HG03575 (cell line): Measurements from ENCODE around the gene PREPL.

ENCODE experiments used
- ATAC-seq: cut with Tn5 transposase; IDR thresholded peaks from one replicate; pipeline ENCODE4 v1.9.1; 2021; ENCODE audit not compliant: unreplicated experiment, insufficient number of reproducible peaks, low FRiP score; ENCODE audit errors: extremely low read depth

The PREPL gene

DNA sequence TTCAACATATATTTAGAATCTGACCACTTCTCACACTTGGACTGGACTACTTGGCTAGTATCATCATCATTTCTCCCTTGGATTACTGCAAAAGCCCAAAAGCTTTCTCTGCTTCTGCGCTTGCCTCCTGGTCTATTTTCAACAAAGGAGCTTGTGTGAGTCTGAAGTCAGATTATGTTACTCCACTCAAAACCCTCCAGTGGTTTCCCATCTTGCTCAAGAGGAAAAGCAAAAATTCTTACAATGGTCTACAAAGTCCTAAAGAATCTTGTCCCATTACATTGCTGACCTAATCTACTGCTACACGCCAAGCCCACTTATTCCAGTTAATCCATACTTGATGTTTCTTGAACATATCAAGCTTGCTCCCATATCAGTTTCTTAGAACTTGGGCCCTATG, 9.6 kb downstream of the PREPL start:
- no peak for ATAC-seq

DNA sequence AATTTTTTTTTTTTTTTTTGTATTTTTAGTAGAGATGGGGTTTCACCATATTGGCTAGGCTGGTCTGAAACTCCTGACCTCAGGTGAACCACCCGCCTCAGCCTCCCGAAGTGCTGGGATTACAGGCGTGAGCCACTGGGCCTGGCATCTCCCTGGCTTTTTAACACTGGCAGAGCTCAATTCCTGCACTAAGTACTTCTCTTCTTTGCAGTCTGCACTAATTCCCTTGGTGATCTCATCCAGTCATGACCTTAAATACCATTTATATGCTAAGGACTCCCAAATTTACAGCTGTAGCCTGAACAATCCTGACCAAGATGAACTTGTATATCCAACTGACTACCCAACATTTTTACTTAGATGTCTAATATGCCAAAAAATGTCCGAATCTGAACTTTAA, 10.2 kb downstream of the PREPL start:
- ATAC-seq, result no peak

DNA sequence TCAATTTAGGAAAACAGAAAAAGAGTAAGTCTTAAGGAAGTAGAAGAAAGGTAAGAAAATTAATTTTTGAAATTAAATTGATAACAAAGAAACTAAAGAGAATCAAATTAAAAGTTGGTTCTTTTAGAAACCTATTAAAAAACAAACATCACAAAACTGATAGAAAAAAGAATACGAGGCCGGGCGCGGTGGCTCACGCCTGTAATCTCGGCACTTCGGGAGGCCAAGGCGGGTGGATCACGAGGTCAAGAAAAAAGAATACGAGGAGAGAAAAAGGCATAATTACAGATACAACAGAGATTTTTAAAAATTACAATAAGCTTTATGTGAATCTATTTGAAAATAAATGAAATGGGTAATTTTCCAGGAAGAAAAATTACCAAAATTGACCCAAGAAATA, 11.8 kb downstream of the PREPL start:
- no peak for ATAC-seq

DNA sequence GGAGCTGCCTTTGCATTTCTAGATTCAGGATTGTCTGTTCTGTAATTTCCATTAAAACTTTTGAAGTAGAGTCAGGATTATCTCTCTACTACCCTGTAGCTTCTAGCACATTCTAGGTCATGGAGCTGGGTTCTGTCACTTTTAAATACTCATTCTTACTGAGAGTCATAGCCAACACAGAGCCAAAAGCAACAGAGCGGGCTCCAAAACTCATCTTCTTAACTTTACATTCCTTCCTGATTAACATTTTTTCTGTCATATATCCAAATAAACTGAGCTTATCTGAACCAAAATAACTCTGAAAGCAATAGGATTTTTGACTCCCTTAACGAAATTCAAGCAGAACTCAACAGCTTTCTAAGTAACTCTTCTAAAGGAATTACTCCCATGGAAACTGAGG, 12.9 kb downstream of the PREPL start:
- ATAC-seq, result no peak

DNA sequence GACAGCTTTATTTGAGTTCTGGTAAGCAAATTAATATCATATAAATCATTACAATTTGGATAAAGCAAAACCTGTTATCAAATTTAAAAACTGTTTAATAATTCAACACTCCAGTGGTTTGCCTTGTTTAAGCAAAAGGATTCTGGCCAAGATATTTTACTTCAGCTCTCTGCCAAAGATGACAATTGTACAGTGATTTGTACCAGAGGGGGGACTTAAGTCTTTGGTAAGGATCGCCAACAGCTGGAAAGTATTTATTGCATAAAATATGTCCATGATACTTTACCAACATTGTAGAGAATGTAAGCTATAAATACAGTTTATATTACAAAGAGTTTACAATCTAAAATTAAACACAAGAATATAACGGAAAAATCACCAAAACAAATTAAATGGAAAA, 13.8 kb downstream of the PREPL start:
- ATAC-seq, result no peak

DNA sequence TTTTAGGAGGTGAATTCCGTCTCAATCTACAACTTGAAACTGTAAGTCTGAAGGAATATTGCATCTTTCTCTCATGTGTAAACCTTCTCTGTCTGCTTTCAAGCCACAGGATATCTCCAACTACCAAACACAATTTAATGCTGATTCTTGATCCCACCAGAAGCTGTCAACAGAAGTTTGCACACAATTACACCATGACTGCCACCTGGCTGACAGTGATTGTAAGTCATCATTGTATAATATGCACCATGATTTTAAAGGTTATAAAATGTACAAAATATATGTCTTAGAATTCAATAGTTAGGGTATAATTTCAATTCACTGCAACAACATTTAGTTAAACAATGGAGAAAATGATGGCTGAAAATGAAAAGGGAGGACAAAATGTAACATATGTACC, 18.4 kb downstream of the PREPL start:
- no peak for ATAC-seq

DNA sequence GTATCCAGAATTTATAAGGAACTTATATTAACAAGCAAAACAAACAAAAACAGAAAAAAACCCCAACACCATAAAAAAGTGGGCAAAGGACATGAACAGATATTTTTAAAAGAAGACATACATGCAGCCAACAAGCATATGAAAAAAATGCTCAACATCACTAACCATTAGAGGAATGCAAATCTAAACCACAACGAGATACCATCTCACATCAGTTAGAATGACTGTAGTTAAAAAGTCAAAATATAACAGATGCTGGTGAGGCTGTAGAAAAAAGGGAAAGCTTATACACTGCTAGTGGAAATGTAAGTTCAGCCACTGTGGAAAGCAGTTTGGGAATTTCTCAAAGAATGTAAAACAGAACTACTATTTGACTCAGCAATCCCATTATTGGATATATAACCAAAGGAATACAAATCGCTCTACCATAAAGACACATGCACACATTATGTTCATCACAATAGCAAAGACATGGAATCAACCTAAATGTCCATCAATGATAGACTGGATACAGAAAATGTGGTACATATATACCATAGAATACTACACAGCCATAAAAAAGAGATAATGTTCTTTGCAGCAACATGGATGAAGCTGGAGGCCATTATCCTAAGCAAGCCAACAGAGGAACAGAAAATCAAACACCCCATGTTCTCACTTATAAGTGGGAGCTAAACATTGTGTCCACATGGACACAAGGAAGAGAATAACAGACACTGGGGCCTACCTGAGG, 25.3 kb downstream of the PREPL start:
- ATAC-seq, result no peak

DNA sequence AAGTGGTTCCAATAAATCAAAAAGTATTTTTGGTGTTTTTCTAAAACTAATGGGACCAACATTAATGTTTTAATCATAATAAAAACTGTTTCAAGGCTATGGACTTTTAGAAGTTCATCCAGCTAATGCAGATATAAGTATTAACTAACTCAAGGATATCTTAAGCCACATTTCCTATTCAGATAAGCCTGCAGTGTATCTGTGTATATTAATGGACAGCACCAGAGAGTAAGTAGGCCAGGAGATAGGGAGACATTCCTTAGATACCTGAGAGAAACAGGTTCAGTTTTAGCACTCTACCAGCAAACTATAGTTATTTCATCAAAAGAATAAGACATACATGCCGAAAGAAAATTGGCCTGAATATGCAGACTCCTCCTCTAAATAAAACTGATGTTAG, 27.3 kb downstream of the PREPL start:
- no peak for ATAC-seq

DNA sequence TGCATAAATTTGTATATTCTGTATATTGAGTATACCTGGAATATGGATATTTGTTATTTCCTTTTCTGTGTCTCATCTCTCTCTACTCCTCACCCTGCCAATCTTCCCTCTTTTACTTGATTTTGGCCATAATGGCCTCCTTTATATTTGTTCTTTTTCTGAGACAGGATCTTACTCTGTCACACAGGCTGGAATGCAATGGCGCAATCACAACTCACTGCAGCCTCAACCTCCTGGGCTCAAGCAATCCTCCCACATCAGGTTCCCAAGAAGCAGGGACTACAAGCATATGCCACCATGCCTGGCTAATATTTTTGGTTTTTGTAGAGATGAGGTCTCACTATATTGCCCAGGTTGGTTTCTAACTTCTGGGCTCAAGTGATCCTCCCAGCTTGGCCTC, 30.5 kb downstream of the PREPL start:
- ATAC-seq, result no peak

DNA sequence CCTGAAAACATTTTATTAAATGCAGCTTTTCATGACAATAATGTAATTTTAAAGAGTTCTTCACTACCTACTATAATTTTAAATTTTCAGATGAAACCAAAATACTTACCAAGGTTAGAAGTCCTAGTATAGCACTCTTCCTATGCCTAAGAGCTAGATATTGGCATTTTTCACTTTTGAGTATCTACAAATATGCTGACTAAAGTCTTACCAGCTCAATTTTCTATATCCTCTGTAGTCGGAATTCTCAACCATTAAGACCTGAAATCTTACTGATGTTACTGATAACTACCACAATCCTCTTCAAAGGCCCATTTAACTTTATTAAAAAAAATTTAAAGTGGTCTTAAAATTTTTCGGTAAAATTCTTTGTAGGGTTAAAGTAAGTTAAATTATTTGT, 32.0 kb downstream of the PREPL start:
- no peak for ATAC-seq

DNA sequence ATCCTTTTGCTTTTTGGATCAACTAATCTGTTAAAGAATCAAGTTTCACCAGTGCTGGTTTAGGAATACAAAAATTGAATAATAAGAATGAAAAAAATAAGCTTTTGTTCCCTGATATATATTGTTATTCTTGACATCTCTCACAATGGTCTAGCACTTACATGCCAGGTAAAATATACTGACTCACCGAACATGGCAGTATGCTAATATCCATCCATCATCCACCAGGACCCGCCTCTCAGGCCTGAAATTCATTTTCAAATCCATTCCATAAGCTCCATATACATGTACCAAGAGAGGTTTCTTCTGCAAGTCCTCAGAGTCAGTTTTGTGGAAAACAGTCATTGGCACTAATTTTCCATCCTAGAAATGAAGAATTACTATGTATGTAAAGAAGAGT, 32.5 kb downstream of the PREPL start:
- ATAC-seq, result no peak

DNA sequence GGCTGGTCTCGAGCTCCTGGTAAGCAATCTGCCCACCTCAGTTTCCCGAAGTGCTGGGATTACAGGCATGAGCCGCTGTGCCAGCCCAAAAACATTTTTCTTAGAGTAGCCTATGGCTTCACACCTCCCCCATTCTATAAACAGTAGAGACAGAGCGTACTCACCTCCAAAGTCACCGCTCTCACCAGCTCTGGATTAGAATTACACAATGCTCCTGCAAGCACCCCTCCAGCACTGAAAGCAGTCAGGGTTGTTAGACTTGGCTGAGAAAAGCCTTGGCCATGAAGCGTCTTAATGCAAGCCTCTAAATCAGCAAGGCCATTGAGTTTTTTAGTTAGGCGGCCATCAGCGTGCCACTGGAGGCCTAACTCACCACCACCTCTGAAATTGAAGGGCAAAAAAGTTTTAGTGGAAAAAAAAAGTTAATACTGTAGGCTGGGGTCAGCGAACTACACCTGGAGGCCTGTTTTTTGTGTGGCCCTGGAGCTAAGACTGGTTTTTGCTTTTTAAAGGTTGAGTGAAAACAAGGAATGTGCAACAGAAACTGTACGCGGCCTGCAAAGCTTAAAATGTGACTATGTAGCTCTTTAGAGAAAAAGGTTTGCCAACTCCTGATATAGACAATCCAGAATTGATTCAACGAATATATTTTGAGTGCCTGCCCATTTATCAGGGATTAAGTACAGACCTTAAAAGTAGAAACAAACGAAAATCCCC, 34.6 kb downstream of the PREPL start:
- ATAC-seq, result no peak

DNA sequence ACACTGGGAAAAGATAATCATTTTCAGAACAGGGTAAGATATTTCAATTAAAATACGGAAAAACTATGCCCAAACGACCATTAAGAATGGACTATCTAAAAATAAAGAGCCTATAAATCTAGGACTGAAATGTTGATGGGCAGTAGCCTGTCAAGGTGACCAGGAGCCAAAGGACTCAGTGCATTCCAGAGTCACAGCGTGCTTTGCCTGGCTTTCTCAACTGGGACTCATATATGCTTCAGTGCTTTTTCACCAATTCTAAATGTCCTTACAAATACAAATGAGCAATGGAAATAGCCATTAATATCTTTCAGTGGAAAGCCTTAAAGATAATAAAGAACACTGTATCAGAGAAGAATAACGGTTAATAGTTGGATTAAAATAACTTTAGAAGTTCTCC, 35.4 kb downstream of the PREPL start:
- ATAC-seq, result no peak

DNA sequence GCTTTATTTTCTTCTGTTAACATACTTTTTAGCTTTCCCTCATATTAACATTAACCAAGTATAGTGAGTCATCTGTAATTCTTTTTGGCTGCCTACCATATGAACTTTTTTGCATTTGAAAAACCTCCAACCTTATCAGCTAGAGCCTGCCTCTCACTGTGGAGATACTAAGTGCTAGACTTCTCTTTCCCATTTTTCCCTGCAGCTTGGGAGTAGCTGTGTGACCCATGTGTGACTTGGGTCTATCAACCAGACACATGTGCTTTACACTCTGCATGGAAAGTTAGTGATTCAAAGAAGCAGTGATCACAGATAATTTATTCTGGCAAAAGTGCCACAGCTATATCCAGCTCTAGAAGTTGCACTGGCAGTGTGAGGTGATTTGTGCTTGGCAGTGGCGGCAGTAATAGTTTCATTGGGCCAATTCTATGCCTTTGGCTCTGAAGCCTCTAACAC, 36.3 kb downstream of the PREPL start:
- ATAC-seq, result no peak

DNA sequence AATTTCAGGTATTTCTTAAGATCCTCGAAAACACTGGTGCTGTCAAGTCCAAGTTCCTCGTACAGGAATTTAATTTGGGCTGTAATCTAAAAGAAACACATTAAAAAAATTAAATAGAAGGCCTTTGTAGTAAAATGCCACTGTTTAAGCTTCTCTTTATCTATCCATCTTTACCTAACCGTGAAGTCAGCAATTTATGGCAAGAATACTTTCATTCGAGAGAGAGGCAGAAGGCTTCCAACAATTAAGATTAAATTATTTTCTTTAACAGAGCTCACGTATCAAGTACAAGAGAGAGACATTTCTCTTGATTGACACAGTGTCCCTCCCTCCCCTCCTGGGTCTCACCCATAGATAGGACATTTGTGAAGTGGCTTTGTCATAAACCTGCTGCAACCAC, 39.9 kb downstream of the PREPL start:
- no peak for ATAC-seq

DNA sequence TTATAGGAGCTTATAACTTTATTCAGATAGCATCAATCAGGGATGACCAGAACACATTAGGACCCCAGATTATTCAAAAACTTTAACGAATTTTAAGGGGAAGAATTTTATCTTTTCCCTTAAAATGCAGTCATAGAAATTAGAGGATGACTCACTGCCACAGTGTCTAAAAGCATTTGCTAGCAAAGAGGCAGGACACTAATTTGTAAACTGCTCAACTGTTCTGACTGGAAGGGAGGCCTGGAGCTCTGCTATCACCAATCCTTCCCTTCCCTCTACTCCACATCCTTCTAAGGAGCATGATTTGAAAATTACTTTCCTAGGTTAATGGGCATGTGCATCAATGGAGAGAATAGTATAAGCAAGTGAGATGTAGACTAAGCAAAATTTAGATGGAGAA, 40.5 kb downstream of the PREPL start:
- ATAC-seq, result no peak

DNA sequence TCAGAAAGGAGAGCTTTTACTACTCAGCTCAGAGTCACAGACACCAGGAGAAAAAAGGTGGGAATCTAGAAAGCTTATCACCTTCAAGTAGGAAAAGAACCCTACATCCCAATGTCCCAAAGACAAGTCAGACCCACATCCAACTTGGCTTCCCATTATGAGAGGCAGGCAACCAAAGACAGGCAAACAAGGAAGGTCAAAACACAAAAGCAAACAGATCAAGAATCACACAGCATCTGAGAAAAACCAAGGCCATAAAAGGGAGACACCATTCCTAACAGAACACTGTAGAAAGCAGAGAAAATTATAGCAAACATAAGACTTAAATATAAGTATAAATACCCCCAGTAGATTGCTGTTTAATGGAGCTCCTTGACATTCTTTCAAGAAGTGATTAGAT, 45.3 kb downstream of the PREPL start:
- ATAC-seq, result no peak

DNA sequence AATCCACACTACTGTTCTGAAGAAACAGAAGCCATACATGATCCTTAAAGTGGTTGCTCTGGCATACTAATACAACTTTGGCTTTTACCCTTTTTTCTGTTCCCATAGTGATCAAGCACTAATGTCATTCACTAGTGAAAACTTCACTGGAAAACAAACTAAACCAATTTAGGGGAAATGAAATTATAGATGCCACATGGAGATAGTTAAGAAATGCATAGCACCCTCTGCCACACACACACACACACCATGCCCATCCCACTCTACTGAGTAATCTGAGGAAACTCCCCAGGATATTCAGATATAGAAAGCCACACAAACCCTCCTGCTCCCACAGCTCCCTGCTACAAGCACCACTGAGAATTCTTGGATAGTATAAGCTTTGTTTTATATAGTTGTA, 46.9 kb downstream of the PREPL start:
- no peak for ATAC-seq

DNA sequence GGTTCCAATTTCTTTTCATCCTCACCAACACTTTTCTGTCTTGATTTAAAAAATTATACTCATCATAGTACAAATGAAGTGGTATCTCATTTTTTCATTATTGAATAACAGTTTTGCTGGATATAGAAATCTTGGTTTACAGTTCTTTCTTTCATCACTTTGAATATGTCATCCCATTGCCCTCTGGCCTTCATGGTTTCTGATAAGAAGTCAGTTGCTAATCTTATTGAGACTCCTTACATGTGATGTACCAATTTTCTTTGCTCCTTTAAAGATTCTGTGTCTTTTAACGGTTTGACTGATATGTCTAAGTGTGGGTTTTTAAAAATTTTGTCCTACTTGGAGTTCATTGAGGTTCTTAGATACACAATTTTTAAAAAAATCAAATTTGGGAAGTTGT, 51.0 kb downstream of the PREPL start:
- no peak for ATAC-seq

DNA sequence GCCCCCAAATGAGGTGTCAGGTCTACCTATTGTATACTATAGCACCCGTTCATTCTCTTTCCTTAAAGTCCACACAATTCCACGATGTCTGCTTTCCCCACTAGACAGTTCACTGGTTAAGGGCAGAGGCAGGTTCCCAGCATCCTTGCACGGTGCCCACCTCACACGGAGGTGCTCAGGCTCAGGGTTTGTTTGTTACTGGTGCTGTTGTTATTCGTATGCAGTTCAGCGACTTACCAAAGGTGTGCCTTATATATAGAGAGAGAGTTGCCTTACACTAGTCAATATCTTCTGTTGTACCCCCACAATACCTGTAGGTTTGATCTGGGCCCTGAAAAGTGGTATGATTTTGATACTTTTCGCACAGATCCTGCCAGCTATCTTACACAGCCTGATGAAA, 55.4 kb downstream of the PREPL start:
- ATAC-seq, result no peak

DNA sequence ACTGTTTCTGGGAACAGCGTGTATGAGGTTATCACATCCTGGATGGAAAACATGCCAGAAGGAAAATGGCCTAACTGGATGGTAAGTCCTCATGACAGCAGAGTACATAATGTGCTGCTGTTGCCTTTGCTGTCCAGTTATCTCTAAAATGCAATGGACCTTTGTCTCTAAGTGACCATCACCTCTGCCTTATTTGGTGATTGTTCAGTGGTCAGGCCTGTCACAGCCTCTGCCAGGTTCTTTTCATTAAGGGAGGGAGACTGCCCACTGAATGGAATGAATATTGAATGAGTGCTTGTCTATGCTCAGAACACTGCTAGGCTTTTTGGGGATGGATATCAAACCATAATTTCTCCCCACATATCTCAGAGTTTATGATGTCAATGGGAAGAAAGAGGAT, 57.0 kb downstream of the PREPL start:
- no peak for ATAC-seq
